Kidney (tissue), 14 donors: ENCODE data around the gene CHIT1. TPM values are rescaled to one million over a fixed set of nuclear protein-coding genes. Genes with fewer than 3 reads are reported as not detected.

Source experiments
- DNase-seq, 5 donors: peaks; one replicate each; pipeline ENCODE4 v3.0.0-alpha.2; 2013 to 2020
- FAIRE-seq: peaks from 2 replicates; lab custom pipeline; 2012; peaks lifted over from hg19 to GRCh38; lab: Jason Lieb, UNC
- H3K27ac ChIP-seq, 2 donors: one replicate each; pipeline ENCODE4 v1.7.0; 2013; ENCODE audit warnings: low read depth in 2 of 2, low read length in 2 of 2, inconsistent platforms in 1 of 2
- H3K27me3 ChIP-seq: one replicate; pipeline ENCODE4 v1.7.1; 2013; ENCODE audit warnings: low read length, inconsistent platforms; ENCODE audit not compliant: control insufficient read depth, insufficient read depth
- H3K36me3 ChIP-seq, 3 donors: one replicate each; pipeline versions ENCODE4 v1.7.0 to v1.7.1; 2013; ENCODE audit warnings: low read length in 3 of 3, control low read depth in 1 of 3, inconsistent platforms in 1 of 3; ENCODE audit not compliant: insufficient read depth in 3 of 3, control insufficient read depth in 2 of 3
- H3K4me1 ChIP-seq, 3 donors: one replicate each; pipeline versions ENCODE4 v1.7.0 to v1.7.1; 2013; ENCODE audit warnings: low read length in 3 of 3, inconsistent platforms in 1 of 3, low read depth in 1 of 3; ENCODE audit not compliant: control insufficient read depth in 2 of 3, insufficient read depth in 2 of 3
- H3K4me3 ChIP-seq, 3 donors: one replicate each; pipeline versions ENCODE4 v1.7.0 to v1.8.1; 2013; ENCODE audit warnings: low read length in 3 of 3, control low read depth in 1 of 3, inconsistent platforms in 1 of 3
- H3K9ac ChIP-seq, 3 donors: one replicate each; pipeline versions ENCODE4 v1.7.0 to v1.7.1; 2013; ENCODE audit warnings: low read length in 3 of 3, control low read depth in 1 of 3, inconsistent platforms in 1 of 3
- H3K9me3 ChIP-seq, 3 donors: one replicate each; pipeline versions ENCODE4 v1.7.0 to v1.7.1; 2013; ENCODE audit warnings: low read length in 3 of 3, control low read depth in 1 of 3, inconsistent platforms in 1 of 3; ENCODE audit not compliant: control insufficient read depth in 2 of 3, insufficient read depth in 1 of 3
- intact Hi-C: fragments of 100-400 bp; cut with DNase I; formaldehyde crosslinking; loops from one replicate; pipeline ENCODE4 v1.11.1; 2022
- polyA plus RNA-seq: library from polyadenylated mRNA; stranded (reverse); fragments of 350-450 nt; fragmentation: Illumina TruSeq; extraction: RNeasy Lipid Tissue Mini Kit (QIAGEN cat#74804); gene quantifications from one replicate; pipeline ENCODE4 v1.2.3, GENCODE V29; 2014; ENCODE audit warnings: low read depth, low replicate concordance; ENCODE audit not compliant: insufficient read depth
- total RNA-seq: library from RNA; stranded (reverse); fragmentation: NEBNext Ultra II Directional; extraction: Animal tissue kit (Norgen Biotek cat#: 25700); gene quantifications from one replicate; pipeline ENCODE4 v1.2.1, GENCODE V29; 2021
- TF ChIP-seq, protein P1 (sequence below): IDR thresholded peaks from 3 replicates; pipeline ENCODE4 v1.5.1; 2012; ENCODE audit warnings: mild to moderate bottlenecking, moderate library complexity, borderline replicate concordance; ENCODE audit not compliant: insufficient read depth; ENCODE audit errors: extremely low read depth
- donor health status: control.
- donor health status: control.
- donor health status: control.
- donor health status: control.
- donor health status: control.
- donor health status: DM: yes; HTN: yes; CAD: no.
- donor health status: Normal renal cell carcinoma (clear cell type).

Gene CHIT1
- total and polyA plus RNA-seq, 2 donors from 2014 or later = 1.1 TPM; not detected in 1

DNA sequence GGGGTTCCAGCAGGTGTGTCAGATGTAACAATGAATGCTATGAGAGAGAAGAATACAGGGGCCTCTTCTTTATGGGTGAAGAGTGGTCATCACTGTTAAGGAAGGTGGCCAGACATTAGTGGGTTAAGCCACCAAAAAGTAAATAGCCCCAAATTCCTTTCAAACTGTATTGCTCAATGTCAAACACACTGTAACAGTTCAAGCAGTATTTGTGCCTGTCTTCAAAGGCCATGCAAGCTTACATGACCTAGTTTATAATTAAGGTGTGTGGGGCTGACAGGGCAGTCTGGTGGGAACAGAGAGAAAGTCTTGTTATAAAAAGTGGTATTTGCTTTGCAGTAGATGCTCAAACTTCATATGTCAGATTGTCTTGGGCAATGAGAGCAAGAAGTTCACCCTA, 18.5 kb downstream of the CHIT1 start:
- FAIRE-seq (no peak), DNase-seq (no peak)
- intact Hi-C loops = no loop called here
- Histone ChIP-seq H3K36me3 (no peaks in the 10 kb centered on the region), H3K4me3 (no peak overlapping the region), H3K9ac (no peak overlapping the region), H3K4me1 (no peaks in the 10 kb centered on the region), H3K27ac (no peak overlapping the region), H3K9me3 (no peaks in the 10 kb centered on the region), H3K27me3 (no peaks in the 10 kb centered on the region)
- TF ChIP-seq, protein P1, sequence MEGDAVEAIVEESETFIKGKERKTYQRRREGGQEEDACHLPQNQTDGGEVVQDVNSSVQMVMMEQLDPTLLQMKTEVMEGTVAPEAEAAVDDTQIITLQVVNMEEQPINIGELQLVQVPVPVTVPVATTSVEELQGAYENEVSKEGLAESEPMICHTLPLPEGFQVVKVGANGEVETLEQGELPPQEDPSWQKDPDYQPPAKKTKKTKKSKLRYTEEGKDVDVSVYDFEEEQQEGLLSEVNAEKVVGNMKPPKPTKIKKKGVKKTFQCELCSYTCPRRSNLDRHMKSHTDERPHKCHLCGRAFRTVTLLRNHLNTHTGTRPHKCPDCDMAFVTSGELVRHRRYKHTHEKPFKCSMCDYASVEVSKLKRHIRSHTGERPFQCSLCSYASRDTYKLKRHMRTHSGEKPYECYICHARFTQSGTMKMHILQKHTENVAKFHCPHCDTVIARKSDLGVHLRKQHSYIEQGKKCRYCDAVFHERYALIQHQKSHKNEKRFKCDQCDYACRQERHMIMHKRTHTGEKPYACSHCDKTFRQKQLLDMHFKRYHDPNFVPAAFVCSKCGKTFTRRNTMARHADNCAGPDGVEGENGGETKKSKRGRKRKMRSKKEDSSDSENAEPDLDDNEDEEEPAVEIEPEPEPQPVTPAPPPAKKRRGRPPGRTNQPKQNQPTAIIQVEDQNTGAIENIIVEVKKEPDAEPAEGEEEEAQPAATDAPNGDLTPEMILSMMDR = no peak

DNA sequence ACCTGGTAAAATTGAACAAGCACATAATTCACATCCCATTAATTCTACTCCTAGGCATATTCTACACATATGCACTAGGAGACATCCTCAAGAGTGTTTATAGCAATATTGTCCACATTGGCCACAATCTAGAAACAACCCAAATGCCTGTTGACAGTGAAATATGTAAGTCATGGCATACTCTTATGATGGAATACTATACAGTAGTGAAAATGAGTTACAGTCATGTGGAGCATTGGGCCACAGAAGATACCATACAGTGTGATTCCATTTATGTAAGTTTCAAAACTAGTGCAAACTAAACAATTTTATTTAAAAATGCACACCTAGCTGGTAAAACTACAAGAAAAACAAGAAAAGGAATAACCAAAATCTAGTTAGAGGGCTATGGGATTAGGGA, 19.1 kb downstream of the CHIT1 start:
- H3K27ac ChIP-seq = no peak overlapping the region
- H3K9ac ChIP-seq = no peak overlapping the region
- no peak overlapping the region for H3K4me3 ChIP-seq
- intact Hi-C loops = no loop called here
- H3K9me3 ChIP-seq = no peaks in the 10 kb centered on the region
- TF ChIP-seq, protein P1 = no peak
- FAIRE-seq (no peak), DNase-seq (no peak)
- no peaks in the 10 kb centered on the region for H3K4me1 ChIP-seq
- no peaks in the 10 kb centered on the region for H3K27me3 ChIP-seq
- H3K36me3 ChIP-seq = no peaks in the 10 kb centered on the region

DNA sequence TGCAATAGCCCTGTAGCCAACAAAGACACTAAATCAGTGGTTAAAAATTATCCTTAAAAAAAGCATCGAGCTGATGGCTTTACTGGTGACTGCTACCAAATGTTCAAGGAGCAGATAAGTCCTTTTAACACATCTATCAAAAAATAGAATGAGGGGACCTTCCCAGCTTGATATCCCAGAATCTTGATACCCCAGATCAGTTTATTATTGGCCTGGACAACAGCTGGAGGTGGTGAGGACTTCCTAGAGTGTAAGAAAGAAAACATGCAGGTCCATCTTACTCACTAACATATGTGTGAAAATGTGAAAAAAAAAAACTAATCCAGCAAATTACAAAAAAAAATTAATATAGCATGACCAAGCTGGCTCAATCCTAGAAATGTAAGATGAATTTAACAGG, 21.3 kb downstream of the CHIT1 start:
- Histone ChIP-seq H3K9ac (no peak overlapping the region), H3K27me3 (no peaks in the 10 kb centered on the region), H3K36me3 (no peaks in the 10 kb centered on the region), H3K9me3 (no peaks in the 10 kb centered on the region), H3K4me1 (no peaks in the 10 kb centered on the region), H3K27ac (no peak overlapping the region), H3K4me3 (no peak overlapping the region)
- FAIRE-seq = no peak
- DNase-seq = no peak
- intact Hi-C loops = no loop called here
- TF ChIP-seq, protein P1 = no peak

DNA sequence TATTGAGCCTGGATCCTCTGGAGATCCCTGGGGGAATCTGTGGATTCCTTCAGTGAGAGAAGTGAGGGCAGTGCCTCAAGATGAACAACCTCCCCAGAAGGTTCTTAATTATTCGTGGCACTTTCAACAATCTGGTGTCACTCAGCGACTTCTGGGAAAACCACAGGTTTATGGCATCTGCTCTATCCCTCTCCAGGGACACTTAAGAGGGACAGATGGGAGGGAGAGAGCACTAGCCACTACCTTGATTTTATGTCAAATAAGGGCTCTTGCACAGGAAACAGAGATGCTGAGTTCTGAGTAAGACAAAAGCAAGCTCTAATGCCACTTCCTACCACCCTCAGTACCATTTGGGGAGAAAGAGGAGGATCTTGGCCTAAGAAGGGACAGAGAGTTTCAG, 21.7 kb downstream of the CHIT1 start:
- no peaks in the 10 kb centered on the region for H3K36me3 ChIP-seq
- H3K9ac ChIP-seq = no peak overlapping the region
- no peak overlapping the region for H3K27ac ChIP-seq
- H3K4me3 ChIP-seq = no peak overlapping the region
- no peaks in the 10 kb centered on the region for H3K27me3 ChIP-seq
- DNase-seq = no peak
- no peaks in the 10 kb centered on the region for H3K4me1 ChIP-seq
- intact Hi-C loops = no loop called here
- no peak for FAIRE-seq
- no peaks in the 10 kb centered on the region for H3K9me3 ChIP-seq
- TF ChIP-seq, protein P1 = no peak
